HG03565 (cell line): ENCODE results near the gene NAALADL2.
"Not testable (repeated sequence)": the region's sequence is repeated elsewhere in the genome, so short reads cannot be mapped to it uniquely, and the experiment has no call there.

Source experiments
- ATAC-seq: cut with Tn5 transposase; IDR thresholded peaks from one replicate; pipeline ENCODE4 v1.9.1; 2021; ENCODE audit warnings: mild to moderate bottlenecking, moderate library complexity; ENCODE audit not compliant: unreplicated experiment

NAALADL2 gene

DNA sequence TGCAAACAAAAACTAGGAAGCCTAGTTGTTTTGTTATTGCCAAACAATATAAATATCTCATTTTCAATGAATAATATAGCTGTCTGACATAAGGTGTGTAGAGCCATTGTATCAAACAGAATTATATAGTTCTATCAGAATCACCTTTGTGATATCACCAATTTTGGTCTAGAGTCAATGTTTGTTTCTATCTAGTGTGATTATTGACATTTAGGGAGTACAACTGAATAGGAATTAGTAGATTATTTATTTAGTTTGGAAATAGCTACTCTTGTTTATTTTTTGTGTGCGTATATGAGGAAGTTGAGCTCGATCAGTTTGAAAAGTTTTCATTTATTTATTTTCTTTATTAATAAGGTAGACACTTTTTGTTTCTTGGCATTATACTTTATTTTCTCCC lies 389.7 kb downstream of the NAALADL2 start:
- no peak for ATAC-seq

DNA sequence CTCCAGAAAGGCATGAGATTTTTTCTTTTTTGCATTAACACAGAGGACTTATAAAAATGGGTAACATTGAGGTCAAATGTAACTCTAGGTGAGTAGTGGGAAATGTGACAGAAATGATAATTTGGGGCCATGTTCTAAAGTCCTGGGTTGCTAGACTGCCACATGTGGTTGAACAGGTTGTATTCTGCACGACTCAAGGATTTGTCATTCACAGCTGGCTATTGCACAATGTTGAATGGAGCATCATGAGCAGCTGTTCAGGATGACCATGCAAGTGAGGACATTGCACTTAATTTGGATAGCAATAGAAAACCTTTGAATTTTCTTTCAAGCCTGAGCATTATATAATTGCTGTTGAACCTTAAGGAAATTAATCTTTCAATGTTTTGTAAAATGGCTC lies 396.6 kb downstream of the NAALADL2 start:
- ATAC-seq, result no peak

DNA sequence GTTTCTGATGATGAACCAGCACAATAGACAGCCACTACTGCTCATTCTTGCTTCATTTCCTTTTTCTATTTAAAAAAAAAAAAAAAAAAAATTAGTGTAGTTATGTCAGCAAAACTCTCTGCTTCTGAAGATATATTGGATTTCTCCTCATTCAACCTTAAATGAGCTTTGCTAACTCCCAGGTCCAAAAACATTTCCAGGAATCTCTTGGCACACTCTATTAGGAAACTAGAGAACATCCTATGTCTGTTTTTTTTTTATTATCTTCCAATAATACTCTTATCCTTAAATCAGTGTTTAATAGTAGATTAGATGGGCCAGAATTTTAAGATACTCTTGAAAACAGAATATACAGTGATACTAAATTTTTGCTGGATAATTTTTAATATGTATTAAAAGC lies 398.0 kb downstream of the NAALADL2 start:
- no peak for ATAC-seq

DNA sequence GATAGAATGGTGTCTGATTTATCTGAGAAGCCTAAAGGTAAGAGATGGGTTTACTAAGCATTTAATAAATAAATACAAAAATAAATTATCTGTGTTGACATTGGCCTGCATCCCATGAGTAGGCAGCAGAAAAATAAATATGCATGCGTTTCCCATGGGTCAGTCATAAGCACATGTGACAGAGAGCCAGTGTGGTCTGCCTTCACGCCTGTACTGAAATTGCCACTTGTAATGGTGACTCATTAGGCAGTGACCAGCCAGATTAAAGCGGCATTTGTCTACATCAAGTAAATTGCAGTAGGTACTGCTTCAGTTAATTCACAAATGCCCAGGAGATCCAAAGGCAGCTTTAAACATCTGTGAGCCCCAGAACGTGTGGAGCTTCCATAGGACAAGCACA lies 399.6 kb downstream of the NAALADL2 start:
- no peak for ATAC-seq

DNA sequence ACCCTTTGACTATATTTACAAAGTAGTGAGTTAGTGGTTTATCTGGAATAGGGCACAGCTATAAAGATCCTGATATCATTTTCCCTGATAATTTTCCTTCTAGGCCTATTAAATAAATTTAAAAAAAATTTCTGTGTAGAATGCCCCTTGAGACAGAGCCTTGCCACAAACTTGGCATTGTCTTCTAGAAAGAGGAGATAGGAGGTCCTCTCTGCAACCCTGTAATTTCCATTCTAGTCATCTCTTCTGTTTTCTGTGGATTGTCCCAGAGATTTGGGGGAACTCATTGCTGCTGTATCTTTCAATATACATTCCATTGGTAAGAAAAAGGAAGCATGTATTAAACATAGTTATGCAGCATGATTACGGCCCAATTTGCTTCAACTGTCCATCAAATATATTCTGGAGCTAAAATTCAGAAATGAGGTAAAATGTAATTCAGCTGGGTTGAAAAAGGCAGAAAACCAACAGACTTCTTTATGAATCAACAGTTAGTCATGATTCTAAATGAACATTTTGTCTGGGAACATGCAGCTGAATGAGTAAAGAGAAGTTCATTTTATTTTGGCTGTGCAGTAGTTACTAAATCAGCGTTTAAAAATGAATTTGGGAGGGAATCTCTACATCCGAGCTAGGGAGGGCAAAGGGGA lies 401.1 kb downstream of the NAALADL2 start:
- ATAC-seq, result no peak

DNA sequence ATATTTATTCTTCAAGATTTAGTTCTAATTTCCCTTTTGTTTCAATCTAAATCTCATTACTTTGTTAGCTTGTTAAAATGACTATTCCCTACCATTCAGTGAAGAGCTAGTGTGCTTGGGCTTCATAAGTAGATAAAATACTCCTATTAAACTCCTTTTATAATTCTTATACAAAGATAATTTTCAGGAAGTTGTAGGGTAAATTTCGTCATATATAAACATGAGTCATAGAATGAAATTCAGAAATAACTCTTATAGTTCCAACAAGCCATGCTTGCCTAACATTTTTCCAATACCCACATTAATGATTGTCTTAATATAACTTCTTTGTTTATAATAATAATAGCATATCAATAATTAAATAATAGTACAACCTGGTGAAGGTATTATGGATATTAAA lies 407.3 kb downstream of the NAALADL2 start:
- ATAC-seq, result no peak

DNA sequence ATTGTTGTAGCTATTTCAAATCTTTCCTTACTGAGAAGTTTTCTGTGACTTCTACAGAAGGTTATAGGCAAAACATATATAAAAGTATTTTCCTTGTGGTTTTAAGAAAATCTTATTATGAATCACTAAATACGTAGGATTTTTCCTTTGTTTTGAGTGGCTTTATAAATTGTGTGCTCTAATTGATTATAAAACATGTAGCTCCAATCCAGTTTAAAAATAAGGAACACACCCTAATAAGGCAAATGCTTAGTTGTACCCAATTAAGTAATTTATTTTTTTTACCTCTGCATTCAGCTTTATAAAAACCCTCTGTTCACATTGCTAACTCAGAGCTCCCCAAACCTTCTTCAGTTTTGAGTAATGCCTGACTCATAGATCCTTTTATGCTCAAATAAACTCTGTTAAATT lies 408.0 kb downstream of the NAALADL2 start:
- no peak for ATAC-seq

DNA sequence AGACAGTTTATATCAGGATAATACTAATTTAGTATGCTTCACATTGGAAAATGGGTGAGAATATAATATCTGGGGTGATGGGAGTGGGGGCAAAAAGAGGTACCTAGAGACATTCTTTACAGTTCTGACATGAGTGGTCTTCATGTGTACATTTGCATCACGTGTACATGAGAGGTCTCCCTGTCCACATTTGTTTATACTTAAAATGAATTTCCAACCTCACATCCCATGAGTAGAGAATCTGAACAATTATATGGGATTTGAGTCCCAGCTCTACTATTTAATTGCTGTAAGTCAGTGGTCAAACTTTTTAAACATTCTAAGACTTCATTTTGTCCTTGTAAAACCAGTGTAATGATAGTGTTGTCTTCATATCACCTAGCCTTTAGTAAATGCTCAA lies 408.4 kb downstream of the NAALADL2 start:
- no peak for ATAC-seq

DNA sequence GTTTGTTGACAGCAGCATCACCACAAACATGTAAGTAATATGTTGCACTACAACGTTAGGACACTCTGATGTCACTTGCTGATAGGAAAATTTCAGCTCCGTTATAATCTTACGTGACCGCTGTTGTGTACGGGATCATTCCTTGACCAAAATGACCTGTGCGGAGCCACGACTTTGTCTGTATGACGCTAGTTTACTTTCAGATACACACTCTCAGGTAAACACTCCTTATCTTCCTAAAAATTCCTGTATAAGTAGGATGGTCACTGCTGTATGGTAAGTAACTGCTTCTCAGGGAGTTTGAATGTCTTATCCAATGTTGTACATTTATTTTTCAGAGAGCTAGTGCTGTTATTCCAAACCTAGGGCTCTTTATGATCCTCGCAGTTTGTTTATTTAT lies 410.3 kb downstream of the NAALADL2 start:
- no peak for ATAC-seq

DNA sequence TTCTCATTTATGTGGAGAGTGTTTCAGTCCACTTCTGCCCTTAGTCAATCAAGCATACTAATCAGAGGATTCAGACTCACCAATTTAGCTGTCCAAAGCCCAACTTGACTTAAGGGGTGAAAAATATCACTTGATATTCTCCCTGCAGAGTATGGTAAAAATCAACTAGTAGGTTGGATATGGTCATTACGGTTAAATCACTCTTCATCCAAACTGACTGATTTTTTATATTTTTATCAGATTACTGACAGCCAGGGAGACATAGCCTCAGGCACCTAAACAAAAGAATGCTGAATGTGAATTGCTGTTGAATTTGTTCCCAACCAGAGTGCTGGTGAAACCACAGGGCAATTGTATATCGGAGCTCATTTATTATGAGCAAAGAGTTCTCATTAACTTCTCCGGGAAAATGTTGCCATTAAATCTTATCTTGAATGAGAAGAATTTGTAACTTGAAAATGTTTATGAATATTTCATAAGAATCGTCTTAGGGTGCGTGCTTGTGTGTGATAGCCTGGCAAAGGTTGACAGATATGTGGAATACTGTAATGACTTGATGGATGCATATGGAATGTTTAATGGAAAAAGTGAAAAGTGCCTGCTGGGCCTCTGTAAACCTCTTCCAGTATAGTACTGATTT lies 411.2 kb downstream of the NAALADL2 start:
- no peak for ATAC-seq

DNA sequence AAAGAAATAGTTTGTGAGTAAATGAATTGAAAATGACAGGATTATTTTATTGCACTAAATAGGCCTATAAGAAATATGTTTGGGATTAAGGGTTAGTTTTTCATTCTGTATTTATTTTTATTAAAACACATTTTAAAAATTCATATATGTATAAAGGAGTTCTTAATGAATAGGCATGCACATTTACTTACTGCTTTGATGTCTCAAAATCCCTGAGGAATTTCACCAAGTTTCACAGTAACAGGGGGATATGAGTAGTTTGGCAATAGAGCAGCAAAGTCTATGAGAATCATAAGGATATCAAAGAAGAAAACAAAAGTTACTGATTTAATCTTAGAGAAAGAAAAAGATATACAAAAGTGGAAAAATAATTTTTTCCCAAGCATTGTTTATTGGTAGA lies 411.7 kb downstream of the NAALADL2 start:
- no peak for ATAC-seq

DNA sequence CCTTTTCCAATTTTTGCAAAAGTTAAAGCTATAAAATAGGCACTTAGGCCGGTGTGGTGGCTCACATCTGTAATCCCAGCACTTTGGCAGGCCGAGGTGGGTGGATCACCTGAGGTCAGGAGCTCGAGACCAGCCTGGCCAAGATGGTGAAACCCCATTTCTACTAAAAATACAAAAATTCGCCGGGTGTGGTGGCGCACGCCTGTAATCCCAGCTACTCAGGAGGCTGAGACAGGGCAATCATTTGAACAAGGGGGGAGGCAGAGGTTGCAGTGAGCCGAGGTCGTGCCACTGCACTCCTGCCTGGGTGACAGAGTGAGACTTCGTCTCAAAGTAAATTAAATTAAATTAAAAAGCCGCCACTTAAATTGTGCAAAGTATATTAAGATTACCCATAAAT lies 412.3 kb downstream of the NAALADL2 start:
- ATAC-seq, result not testable (repeated sequence)

DNA sequence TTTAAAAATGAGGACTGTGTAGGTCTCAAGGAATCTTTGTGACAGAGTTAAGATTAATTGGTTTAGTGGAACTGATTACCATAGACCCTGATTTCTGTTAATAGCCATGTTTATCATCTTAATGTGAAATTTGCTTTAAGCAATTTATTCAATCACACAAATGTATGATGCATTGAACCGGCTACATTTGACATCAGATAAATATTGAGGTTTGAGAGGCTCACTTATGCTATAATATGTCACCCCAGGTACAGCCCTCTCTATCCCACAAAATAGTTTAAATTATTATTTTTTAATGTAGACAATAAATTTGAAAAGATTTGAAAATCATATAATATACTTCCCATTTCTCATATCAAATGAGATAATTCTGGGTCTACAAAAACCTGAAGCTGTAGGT lies 413.3 kb downstream of the NAALADL2 start:
- ATAC-seq, result no peak

DNA sequence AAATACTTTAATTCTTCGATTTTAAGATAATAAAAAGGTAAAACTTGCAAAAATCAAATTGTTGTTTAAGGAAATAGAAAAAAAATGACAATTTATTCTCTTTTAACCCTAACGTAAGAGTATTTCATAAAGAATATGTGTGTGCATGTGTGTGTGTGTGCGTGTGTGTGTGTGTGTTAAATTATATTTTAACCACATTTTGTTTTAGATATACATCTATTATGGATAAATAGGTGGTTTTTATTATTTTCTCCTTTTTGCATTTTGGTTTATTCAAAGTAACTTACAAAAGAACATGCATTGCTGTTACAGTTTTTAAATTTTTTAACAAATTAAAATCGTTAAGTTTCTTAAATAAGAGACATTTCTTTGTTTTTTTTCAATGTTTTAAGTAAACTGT lies 414.4 kb downstream of the NAALADL2 start:
- no peak for ATAC-seq

DNA sequence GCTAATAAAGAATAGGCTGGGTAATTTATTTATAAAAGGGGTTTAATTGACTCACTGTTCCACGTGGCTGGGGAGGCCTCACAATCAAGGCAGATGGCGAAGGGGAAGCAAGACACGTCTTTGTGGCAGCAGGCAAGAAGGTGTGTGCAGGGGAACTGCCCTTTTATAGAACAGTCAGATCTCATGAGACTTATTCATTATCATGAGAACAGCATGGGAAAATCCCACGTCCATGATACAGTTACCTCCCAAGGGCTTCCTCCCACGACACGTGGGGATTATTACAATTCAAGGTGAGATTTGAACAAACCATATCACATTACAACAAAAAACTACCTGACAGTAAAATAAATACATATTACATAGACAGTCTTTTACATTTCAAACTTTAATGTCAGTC lies 414.9 kb downstream of the NAALADL2 start:
- peak; percentile 50 for ATAC-seq

DNA sequence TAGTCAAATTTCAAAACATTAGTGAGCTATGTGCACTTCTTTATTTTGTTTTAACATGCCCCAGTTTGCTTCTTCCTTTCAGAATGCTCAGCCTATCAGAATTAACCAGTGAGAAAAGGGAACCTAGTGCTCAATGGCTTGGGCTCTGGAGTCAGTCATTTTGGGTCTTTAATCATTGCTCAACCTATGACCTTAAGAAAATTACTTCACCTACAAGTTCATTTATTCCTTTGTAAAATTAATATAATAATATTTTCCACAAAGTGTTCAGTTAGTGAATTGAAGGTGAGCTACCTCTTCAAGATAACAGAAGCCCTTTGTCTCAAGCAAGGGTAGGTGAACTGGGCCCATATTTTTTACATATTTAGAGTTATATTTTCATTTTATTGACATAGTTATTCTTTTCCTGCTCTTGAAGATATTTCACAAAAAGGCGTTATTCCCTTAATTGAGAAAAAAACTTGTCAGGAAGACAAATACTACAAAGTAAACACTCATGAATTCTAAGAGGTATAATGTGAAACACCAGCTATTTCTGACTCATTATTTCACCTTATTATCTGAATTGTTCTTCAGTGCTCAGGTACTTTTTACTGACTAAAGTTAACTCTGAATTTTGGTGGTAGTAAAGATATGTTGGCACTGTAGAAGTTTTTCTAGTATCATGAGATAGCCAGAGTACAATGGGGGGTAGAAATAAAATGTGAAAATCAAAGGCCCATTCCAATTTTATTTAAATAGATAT lies 415.5 kb downstream of the NAALADL2 start:
- ATAC-seq, result peak; percentile 43

DNA sequence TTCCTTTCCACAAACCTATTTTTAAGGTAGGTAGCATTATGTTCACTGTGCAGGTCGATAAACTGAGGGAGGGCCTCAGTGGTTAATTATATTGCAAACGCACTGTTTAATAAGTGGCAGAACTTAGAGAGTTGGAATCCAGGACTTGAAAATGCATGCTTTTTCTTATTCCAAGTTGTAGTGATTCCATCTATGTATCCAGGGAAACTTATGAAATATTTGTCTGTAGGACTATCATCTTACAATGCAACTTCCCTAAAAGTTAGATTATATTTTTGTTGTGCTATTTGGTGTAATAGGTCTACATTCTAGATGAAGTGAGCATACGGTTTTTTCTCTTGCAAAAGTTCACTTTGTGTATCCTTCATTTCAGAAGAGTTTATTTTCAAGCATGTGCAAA lies 419.5 kb downstream of the NAALADL2 start:
- ATAC-seq, result no peak

DNA sequence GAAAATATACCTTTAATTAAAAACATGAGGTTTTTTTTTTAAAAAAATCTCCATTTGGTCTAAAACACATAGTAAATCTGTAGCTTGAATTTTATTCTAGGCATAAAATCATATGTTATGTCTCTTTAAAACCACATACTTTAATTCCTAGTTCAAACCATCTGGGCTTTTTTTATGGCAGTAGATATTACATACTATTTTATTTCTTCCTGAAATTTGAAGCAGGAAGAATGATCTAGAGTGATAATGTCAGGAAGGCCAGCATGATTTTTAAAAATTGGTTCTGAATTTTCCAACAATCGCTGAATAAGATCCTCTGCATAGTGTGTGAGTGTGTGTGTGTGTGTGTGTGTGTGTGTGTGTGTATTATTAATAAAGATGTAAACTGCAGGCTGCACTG lies 420.3 kb downstream of the NAALADL2 start:
- ATAC-seq, result no peak

DNA sequence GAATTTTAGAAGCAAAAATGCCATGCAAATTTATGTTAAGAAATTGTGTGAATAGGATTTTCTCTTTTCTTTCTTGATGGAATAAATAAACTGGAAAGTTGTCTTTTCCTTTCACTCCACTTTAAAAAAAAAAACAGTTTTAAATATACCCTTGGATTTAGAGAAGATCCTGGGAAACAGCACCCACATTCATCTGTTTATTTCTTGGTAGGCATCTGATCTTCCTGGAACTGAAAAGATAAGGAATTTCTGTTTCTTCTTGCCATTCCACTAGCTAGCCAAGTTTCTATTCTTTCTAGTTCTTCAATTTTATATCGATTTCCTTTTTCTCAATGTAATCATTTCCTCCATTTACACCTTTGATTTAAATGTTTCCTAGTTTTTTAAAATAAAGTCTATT lies 420.8 kb downstream of the NAALADL2 start:
- ATAC-seq, result no peak

DNA sequence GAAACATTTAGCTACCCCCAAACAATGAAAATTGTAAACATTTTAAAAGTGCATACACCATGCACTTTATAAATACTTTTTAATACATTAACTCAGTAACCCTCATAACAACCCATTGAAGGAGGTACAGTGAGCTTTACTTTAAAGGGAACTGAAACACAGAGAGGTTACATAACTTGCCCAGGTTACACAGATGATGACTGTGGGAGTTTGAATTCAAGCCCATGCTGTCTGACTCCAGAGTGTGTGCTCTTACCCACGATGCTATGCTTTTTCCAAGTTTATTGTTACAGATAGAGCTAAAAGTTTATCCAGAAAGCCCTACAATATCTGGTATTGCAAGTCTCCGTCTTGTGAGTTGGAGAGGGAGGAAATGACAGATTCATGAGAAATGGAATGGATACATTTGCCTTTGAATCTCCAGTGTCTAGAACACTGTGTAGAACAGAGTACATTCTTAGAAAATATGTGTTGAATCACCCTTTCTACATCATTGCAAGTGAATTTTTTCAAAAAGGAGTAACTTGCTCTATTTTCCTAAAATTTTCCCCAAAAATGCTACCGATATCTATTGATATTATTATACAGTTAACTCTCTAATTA lies 428.3 kb downstream of the NAALADL2 start:
- ATAC-seq, result peak; percentile 99

DNA sequence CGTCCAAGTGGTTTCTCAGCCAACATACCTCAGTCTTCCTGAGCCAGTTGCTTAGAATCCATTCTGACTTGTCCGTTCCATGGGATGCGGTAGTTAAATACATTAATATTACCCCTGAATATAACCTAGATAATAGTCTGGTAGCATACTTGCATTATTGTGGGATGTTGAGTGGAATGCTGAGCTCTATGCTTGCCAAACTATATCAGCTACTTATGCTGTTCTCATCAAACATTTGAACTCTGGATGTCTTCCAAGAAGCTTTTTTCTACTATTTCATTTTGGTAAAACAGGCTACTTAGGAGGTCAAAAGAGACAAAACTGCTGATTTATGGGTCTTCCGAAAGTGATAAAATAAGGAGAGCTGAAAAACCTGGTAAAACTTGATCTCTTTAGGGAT lies 429.5 kb downstream of the NAALADL2 start:
- ATAC-seq, result no peak

DNA sequence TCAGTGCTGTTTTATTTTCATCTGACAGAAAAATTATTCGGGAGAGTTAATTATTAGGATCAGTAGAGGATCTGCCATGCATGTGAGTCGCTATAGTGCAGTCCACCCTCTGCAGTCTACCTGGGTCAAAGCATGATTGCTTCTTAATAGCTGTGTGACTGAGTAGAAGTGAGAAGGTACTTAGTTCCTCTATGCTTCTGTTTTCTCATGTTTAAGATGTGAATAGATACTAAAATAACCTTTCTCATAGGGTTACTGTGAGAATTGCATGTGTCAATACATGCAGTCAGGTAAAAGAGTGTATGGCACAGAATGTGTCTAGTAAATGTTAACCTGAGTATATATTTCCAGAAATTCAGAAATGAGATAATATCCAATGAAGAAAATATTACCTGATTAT lies 435.7 kb downstream of the NAALADL2 start:
- no peak for ATAC-seq
